Colon (tissue), 2 donors: ENCODE data around the gene RCBTB2.
A peak's percentile ranks its signal among the peaks of the same experiment; 100 is the strongest.

Experiments used
- FAIRE-seq: peaks from 2 replicates; lab custom pipeline; 2012; peaks lifted over from hg19 to GRCh38; lab: Jason Lieb, UNC
- donor health status: control.
- donor health status: control.

The RCBTB2 gene

DNA sequence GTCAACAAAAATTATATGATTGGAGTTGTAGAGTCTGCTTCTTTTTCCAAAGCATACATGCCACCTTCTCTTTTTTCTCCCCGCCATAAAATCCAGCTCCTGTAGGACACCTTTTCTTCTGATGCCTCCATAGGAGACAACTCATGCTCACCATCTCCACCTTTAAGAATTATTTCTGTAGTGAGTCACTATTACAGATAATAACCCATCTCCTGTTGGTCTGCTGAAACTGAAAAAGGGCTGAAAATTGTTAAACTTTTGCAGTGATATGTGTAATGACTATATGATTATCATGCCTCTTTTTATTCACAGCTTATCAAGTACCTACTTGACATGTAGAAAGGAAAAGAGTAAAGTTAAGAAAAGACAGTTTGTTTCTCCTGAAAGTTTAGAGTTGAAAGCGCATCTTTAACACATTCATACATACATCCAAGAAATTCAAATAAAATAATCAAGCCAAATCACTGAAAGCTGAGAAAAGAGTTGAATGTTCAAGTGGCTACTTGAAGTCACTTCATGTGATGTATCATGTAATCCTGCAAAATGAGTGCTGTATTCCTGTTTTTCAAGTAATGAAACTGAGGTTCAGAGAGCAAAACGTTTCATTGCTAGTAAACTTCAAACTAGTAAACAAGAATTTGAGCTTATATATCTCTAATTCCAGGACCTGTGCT, 84.5 kb downstream of the RCBTB2 start:
- FAIRE-seq = no peak

DNA sequence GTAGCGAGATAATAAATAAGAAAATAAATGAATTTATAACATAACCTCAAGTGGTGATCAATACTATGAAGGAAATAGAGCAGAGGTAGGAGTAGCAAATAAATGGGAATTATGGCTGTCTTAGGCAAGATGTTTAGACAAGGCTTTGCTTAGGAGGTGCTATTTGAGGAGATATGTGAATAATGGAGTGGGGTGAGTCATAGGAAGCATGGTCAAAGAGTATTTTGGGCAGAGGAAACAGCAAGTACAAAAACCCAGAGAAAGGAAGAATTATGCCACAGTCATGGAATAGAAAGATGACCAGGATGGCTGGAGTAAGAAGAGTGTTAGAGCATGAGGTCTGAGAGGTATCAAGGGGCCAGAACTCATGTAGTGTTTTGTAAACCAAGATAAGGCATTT, 86.4 kb downstream of the RCBTB2 start:
- no peak for FAIRE-seq

DNA sequence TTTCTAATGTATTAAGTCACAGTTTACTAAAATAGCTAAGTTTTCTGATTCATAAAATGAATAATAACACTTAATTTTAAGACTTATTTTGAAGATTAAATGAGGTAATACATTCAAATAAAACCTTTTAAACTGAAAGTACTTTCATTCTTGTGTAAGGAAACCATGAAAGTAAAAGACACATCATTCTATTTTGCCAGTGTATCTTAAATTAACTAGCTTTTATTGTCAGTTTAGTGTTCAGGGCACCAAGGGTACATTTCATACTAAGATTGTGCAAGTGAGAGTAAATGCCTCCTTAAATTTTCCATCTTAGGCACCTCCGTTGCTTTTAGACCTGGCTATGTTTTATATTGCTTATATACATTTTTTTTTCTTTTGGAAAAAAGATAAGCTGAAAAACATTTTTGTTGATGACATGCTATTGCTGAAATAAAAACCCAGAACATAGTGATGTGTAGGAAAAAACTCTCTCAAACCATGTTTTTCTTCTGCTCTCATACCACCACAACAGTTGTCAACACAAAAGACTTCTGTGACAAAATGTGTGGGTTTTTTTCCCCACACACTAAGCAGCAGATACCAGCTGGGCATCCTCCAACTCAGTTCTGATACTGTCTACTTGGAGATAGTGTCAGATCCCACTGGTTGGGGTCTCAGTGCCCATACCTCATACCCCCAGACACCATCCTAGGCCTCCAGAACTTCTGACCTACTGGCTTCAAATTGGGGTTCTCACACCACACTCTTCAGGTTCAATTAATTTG, 89.3 kb downstream of the RCBTB2 start:
- FAIRE-seq = peak; percentile 97
